Right lobe of liver (tissue), 4 donors: ENCODE results near the gene QTRT2.

Experiments
- POLR2A ChIP-seq: fragments of 450-650 bp; IDR thresholded peaks from one replicate; pipeline ENCODE4 v1.6.1; 2017; ENCODE audit warnings: antibody characterized with exemption, mild to moderate bottlenecking
- TF ChIP-seq, protein P1 (sequence below), 4 donors: fragments of 200-600 bp in 3 of 4; fragments of 450-650 bp in 1 of 4; IDR thresholded peaks; one replicate each; pipeline versions ENCODE4 v1.5.1 to v1.8.0; 2016 to 2022; ENCODE audit warnings: antibody characterized with exemption in 4 of 4, mild to moderate bottlenecking in 2 of 4
- donor health status: DM: no; HTN: no; CAD: no.
- donor health status: DM: no; HTN: no; CAD: no.
- donor health status: DM: no; HTN: yes; CAD: no.

DNA sequence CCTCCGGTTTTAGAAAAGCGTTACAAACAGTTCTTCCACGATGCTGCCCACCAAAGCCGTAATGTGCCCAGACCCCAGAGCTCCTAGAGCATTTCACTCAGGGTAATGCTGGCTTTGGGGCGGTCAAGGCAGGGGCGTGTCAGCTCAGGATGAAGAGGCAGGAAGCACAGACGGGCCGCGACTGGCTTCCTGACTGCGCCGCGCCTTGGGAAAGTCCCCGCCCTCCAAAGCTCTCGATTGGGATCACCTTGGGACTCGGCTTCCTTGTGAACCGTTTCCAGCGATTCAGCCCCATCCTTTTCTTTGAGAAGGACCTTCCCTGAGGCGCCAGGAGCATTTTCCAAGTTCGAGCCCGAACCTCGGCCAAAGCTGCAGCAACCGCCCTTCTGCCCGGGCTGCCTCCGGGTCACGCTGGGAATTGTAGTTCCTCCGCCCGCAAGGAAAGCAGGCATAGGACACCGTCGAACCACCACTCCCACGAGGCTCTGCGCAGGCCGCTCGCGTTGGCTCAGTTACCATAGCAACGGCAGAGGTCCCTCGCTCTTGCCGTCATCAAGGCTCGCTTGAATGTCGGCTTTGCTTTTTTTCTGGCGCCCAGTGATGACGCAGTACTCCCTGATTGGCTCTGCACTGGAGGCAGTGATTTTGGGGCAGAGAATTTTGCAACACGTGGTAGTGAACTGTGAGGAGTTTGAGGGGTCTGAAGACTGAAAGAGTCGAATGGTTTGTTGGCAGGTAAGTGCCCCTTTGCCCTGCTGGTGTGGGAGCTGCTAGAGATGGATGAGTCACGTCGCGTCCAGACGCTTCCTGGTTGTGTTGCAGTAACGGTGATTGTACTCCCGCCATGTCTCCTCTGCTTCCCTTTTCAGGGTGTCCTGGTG lies at the start of gene QTRT2, which contains the start of gene CCDC191:
- TF ChIP-seq, protein P1, sequence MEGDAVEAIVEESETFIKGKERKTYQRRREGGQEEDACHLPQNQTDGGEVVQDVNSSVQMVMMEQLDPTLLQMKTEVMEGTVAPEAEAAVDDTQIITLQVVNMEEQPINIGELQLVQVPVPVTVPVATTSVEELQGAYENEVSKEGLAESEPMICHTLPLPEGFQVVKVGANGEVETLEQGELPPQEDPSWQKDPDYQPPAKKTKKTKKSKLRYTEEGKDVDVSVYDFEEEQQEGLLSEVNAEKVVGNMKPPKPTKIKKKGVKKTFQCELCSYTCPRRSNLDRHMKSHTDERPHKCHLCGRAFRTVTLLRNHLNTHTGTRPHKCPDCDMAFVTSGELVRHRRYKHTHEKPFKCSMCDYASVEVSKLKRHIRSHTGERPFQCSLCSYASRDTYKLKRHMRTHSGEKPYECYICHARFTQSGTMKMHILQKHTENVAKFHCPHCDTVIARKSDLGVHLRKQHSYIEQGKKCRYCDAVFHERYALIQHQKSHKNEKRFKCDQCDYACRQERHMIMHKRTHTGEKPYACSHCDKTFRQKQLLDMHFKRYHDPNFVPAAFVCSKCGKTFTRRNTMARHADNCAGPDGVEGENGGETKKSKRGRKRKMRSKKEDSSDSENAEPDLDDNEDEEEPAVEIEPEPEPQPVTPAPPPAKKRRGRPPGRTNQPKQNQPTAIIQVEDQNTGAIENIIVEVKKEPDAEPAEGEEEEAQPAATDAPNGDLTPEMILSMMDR (IDR thresholded peaks at IDR 0.05) = no peak
- no peak for TF ChIP-seq POLR2A
